HL-60 (cell line): Measurements from ENCODE around the gene MACROD1.

ENCODE experiments used
- DNase-seq, 2 experiments: peaks; one replicate each; pipeline ENCODE4 v3.0.0-alpha.2; 2010 to 2020; ENCODE audit warnings: low read depth in 1 of 2, low spot score in 1 of 2
- H3K27ac ChIP-seq: fragments of 250-450 bp; sonication (Bioruptor Pico); replicated peaks from 2 replicates; pipeline ENCODE4 v1.5.1; 2020; ENCODE audit warnings: mild to moderate bottlenecking, moderate library complexity
- H3K27me3 ChIP-seq: fragments of 250-450 bp; sonication (Bioruptor Pico); 2 replicates; pipeline ENCODE4 v1.5.1; 2021; ENCODE audit warnings: mild to moderate bottlenecking, moderate library complexity; ENCODE audit not compliant: insufficient read depth, poor library complexity, severe bottlenecking
- H3K4me3 ChIP-seq: replicated peaks from 2 replicates; pipeline ENCODE4 v1.5.1; 2011; ENCODE audit warnings: mild to moderate bottlenecking, control low read depth, low read length; ENCODE audit not compliant: insufficient read depth
- CTCF ChIP-seq: IDR thresholded peaks from one replicate; pipeline ENCODE4 v1.5.1; 2011; ENCODE audit warnings: low read length, control low read depth, inconsistent platforms; ENCODE audit not compliant: insufficient read depth
- GABPA ChIP-seq: IDR thresholded peaks from 2 replicates; pipeline ENCODE4 v1.6.1; 2012; ENCODE audit warnings: low read depth
- POLR2AphosphoS5 ChIP-seq: IDR thresholded peaks from 2 replicates; pipeline ENCODE4 v1.6.1; 2012; ENCODE audit warnings: low read depth
- REST ChIP-seq: IDR thresholded peaks from 2 replicates; pipeline ENCODE4 v1.6.1; 2012; ENCODE audit warnings: low read depth; ENCODE audit not compliant: insufficient replicate concordance
- SPI1 ChIP-seq: IDR thresholded peaks from 2 replicates; pipeline ENCODE4 v1.6.1; 2012; ENCODE audit warnings: low read depth, mild to moderate bottlenecking, borderline replicate concordance

MACROD1 gene

GRCh38 chr11:64126796-64127195, 39.1 kb downstream of the MACROD1 start:
- TF ChIP-seq SPI1 (no peak), POLR2AphosphoS5 (no peak), REST (no peak), CTCF (no peak), GABPA (no peak)

GRCh38 chr11:64126371-64126770, 39.5 kb downstream of the MACROD1 start:
- H3K27me3 ChIP-seq: no peaks in the 10 kb centered on the region
- DNase-seq: no peak
- H3K27ac ChIP-seq: no peak overlapping the region
- TF ChIP-seq POLR2AphosphoS5: no peak
- no peak for TF ChIP-seq GABPA
- no peak for TF ChIP-seq CTCF
- H3K4me3 ChIP-seq: no peak overlapping the region

More at GRCh38 chr11:64126796-64127195, 39.1 kb downstream of the MACROD1 start:
- DNase-seq: no peak
- Histone ChIP-seq H3K27me3 (no peaks in the 10 kb centered on the region), H3K27ac (no peak overlapping the region), H3K4me3 (no peak overlapping the region)

GRCh38 chr11:64125676-64126075, 40.2 kb downstream of the MACROD1 start:
- TF ChIP-seq SPI1: no peak
- no peak for TF ChIP-seq GABPA
- no peak for TF ChIP-seq POLR2AphosphoS5
- no peak for TF ChIP-seq REST
- no peak for TF ChIP-seq CTCF

GRCh38 chr11:64124147-64124546, 41.8 kb downstream of the MACROD1 start:
- no peak for DNase-seq
- TF ChIP-seq POLR2AphosphoS5 (no peak), GABPA (no peak), SPI1 (no peak), REST (no peak), CTCF (no peak)
- H3K27ac ChIP-seq: no peak overlapping the region
- H3K4me3 ChIP-seq: no peak overlapping the region
- no peaks in the 10 kb centered on the region for H3K27me3 ChIP-seq

More at GRCh38 chr11:64125676-64126075, 40.2 kb downstream of the MACROD1 start:
- no peaks in the 10 kb centered on the region for H3K27me3 ChIP-seq
- no peak overlapping the region for H3K4me3 ChIP-seq
- H3K27ac ChIP-seq: no peak overlapping the region
- DNase-seq: no peak
